H9 (cell line): ENCODE data around the gene MGAT5. TPM values are rescaled to one million over a fixed set of nuclear protein-coding genes. Genes with fewer than 3 reads are reported as not detected.

Experiments used
- DNase-seq: peaks from one replicate; pipeline ENCODE4 v3.0.0-alpha.2; 2017
- H2AFZ ChIP-seq: one replicate; pipeline ENCODE4 v1.6.1; 2013; ENCODE audit warnings: mild to moderate bottlenecking, low read length, control low read depth, moderate library complexity
- H2AK5ac ChIP-seq: 2 replicates; pipeline ENCODE4 v1.6.1; 2013; ENCODE audit warnings: low read length, control low read depth, mixed read lengths; ENCODE audit not compliant: insufficient read length
- H2BK120ac ChIP-seq: one replicate; pipeline ENCODE4 v1.6.1; 2013; ENCODE audit warnings: low read depth, mild to moderate bottlenecking, low read length, control low read depth, inconsistent platforms; ENCODE audit not compliant: poor library complexity, severe bottlenecking
- H2BK12ac ChIP-seq: 2 replicates; pipeline ENCODE4 v1.6.1; 2013; ENCODE audit warnings: low read length, control low read depth, mixed read lengths, low read depth; ENCODE audit not compliant: insufficient read length
- H2BK15ac ChIP-seq: 2 replicates; pipeline ENCODE4 v1.6.1; 2013; ENCODE audit warnings: low read depth, low read length, control low read depth
- H2BK20ac ChIP-seq: one replicate; pipeline ENCODE4 v1.6.1; 2013; ENCODE audit warnings: low read depth, mild to moderate bottlenecking, low read length, control low read depth, inconsistent platforms; ENCODE audit not compliant: poor library complexity, severe bottlenecking
- H2BK5ac ChIP-seq: 2 replicates; pipeline ENCODE4 v1.6.1; 2013; ENCODE audit warnings: low read length, control low read depth, mixed read lengths; ENCODE audit not compliant: insufficient read length
- H3K14ac ChIP-seq: 2 replicates; pipeline ENCODE4 v1.6.1; 2013; ENCODE audit warnings: low read length, control low read depth; ENCODE audit not compliant: insufficient read depth
- H3K18ac ChIP-seq: 2 replicates; pipeline ENCODE4 v1.6.1; 2013; ENCODE audit warnings: low read depth, mild to moderate bottlenecking, mixed read lengths, low read length, control low read depth; ENCODE audit not compliant: insufficient read length
- H3K23ac ChIP-seq: 2 replicates; pipeline ENCODE4 v1.6.1; 2013; ENCODE audit warnings: low read length, control low read depth, mixed read lengths, low read depth; ENCODE audit not compliant: insufficient read length
- H3K23me2 ChIP-seq: 2 replicates; pipeline ENCODE4 v1.6.1; 2013; ENCODE audit warnings: low read depth, mild to moderate bottlenecking, mixed read lengths, low read length, control low read depth; ENCODE audit not compliant: insufficient read length, poor library complexity, severe bottlenecking
- H3K27ac ChIP-seq: 2 replicates; pipeline ENCODE4 v1.5.1; 2013; ENCODE audit warnings: low read length, control low read depth, mixed read lengths, low read depth; ENCODE audit not compliant: insufficient read length
- H3K27me3 ChIP-seq: 2 replicates; pipeline ENCODE4 v1.6.1; 2013; ENCODE audit warnings: low read length, control low read depth, inconsistent platforms; ENCODE audit not compliant: insufficient read depth
- H3K4ac ChIP-seq: 2 replicates; pipeline ENCODE4 v1.6.1; 2013; ENCODE audit warnings: low read depth, mild to moderate bottlenecking, control low read depth, inconsistent platforms, low read length, moderate library complexity
- H3K4me1 ChIP-seq: 2 replicates; pipeline ENCODE4 v1.6.1; 2013; ENCODE audit warnings: low read length, control low read depth, inconsistent platforms; ENCODE audit not compliant: insufficient read depth
- H3K4me2 ChIP-seq: 2 replicates; pipeline ENCODE4 v1.6.1; 2013; ENCODE audit warnings: low read length, control low read depth, mixed read lengths; ENCODE audit not compliant: insufficient read length, insufficient read depth
- H3K56ac ChIP-seq: 2 replicates; pipeline ENCODE4 v1.6.1; 2013; ENCODE audit warnings: low read depth, mild to moderate bottlenecking, mixed read lengths, low read length, control low read depth; ENCODE audit not compliant: insufficient read length
- H3K79me1 ChIP-seq: 2 replicates; pipeline ENCODE4 v1.6.1; 2013; ENCODE audit warnings: low read depth, mild to moderate bottlenecking, moderate library complexity, low read length, control low read depth, inconsistent platforms; ENCODE audit not compliant: insufficient read depth, poor library complexity, severe bottlenecking
- H3K79me2 ChIP-seq: 2 replicates; pipeline ENCODE4 v1.6.1; 2013; ENCODE audit warnings: low read length, control low read depth, inconsistent platforms; ENCODE audit not compliant: insufficient read depth
- H3K9ac ChIP-seq: 2 replicates; pipeline ENCODE4 v1.6.1; 2013; ENCODE audit warnings: low read length, control low read depth, mixed read lengths; ENCODE audit not compliant: insufficient read length; ENCODE audit errors: extremely low read depth
- H3K9me3 ChIP-seq: one replicate; pipeline ENCODE4 v1.6.1; 2013; ENCODE audit warnings: low read depth, low read length, inconsistent platforms; ENCODE audit not compliant: control insufficient read depth
- H3T11ph ChIP-seq: one replicate; pipeline ENCODE4 v1.6.1; 2013; ENCODE audit warnings: mild to moderate bottlenecking, low read length, control low read depth, inconsistent platforms
- H4K20me1 ChIP-seq: one replicate; pipeline ENCODE4 v1.6.1; 2013; ENCODE audit not compliant: control insufficient read depth, insufficient read length, insufficient read depth
- H4K5ac ChIP-seq: 2 replicates; pipeline ENCODE4 v1.6.1; 2013; ENCODE audit warnings: low read depth, mild to moderate bottlenecking, mixed read lengths, low read length, control low read depth; ENCODE audit not compliant: insufficient read length
- H4K8ac ChIP-seq: replicated peaks from 2 replicates; pipeline ENCODE4 v1.6.1; 2013; ENCODE audit warnings: low read length, control low read depth, mixed read lengths, low read depth; ENCODE audit not compliant: insufficient read length
- H4K91ac ChIP-seq: 2 replicates; pipeline ENCODE4 v1.6.1; 2013; ENCODE audit warnings: low read depth, mild to moderate bottlenecking, moderate library complexity, mixed read lengths, low read length, control low read depth; ENCODE audit not compliant: insufficient read length
- H3K27ac Mint-ChIP-seq, 3 experiments: 2 replicates in 2 of 3; 3 replicates in 1 of 3; pipeline ENCODE4 v1.8.0; 2020 to 2021; ENCODE audit warnings: mixed read lengths in 3 of 3, mild to moderate bottlenecking in 1 of 3, moderate library complexity in 1 of 3
- H3K27me3 Mint-ChIP-seq: 2 replicates; pipeline ENCODE4 v1.8.0; 2021; ENCODE audit warnings: low read depth, mild to moderate bottlenecking, moderate library complexity, mixed read lengths
- H3K36me3 Mint-ChIP-seq, 3 experiments: 2 replicates in 2 of 3; 3 replicates in 1 of 3; pipeline ENCODE4 v1.8.0; 2020 to 2021; ENCODE audit warnings: low read depth in 3 of 3, mixed read lengths in 3 of 3; ENCODE audit not compliant: insufficient read depth in 1 of 3
- H3K4me1 Mint-ChIP-seq, 2 experiments: 2 replicates each; pipeline ENCODE4 v1.8.0; 2020; ENCODE audit warnings: mixed read lengths in 2 of 2
- H3K4me3 Mint-ChIP-seq, 2 experiments: 2 replicates in 1 of 2; 3 replicates in 1 of 2; pipeline ENCODE4 v1.8.0; 2020 to 2021; ENCODE audit warnings: mild to moderate bottlenecking in 2 of 2, mixed read lengths in 2 of 2, moderate library complexity in 1 of 2
- H3K9me3 Mint-ChIP-seq, 2 experiments: 2 replicates in 1 of 2; 3 replicates in 1 of 2; pipeline ENCODE4 v1.8.0; 2020; ENCODE audit warnings: mild to moderate bottlenecking in 2 of 2, mixed read lengths in 2 of 2, moderate library complexity in 1 of 2
- WGBS: extraction: QIAGEN DNeasy Blood & Tissue Kit; methylation state at CpG from one replicate; pipeline ENCODE4 v1.1.7; 2013; ENCODE audit warnings: missing lambda C conversion rate, low lambda C conversion rate, mixed read lengths; ENCODE audit not compliant: insufficient read length; ENCODE audit errors: extremely low coverage; 5-methylcytosine and 5-hydroxymethylcytosine counted together
- total RNA-seq: library from RNA; stranded (reverse); gene quantifications from 2 replicates; pipeline ENCODE4 v1.2.1, GENCODE V29; 2021
- TF ChIP-seq, protein P1 (sequence below): fragments of 200-600 bp; sonication (generic); conservative IDR thresholded peaks from 3 replicates; pipeline ENCODE4 v1.8.0; 2021; ENCODE audit warnings: antibody characterized with exemption, mild to moderate bottlenecking

The MGAT5 gene
- total RNA-seq, 1 experiment from 2014 or later, result 25.7 TPM

- H4K91ac ChIP-seq, result no peak overlapping the region
- Mint-ChIP-seq H3K27me3 (peaks cover 51% of the 10 kb centered on the region), H3K36me3 (peaks cover 8 to 29% (median 18%) of the 10 kb centered on the region in 3 experiments; a peak in 6 of 7 replicates), H3K4me3 (no peak overlapping the region), H3K27ac (no peak overlapping the region), H3K4me1 (peaks cover 7 to 13% of the 10 kb centered on the region in 2 experiments), H3K9me3 (no peaks in the 10 kb centered on the region)
- H4K20me1 ChIP-seq, result no peaks in the 10 kb centered on the region
- no peaks in the 10 kb centered on the region for H3K79me2 ChIP-seq
- H3K4ac ChIP-seq, result no peak overlapping the region
- H2AFZ ChIP-seq, result no peak overlapping the region
- H2BK15ac ChIP-seq, result no peak overlapping the region
- H3K9ac ChIP-seq, result no peak overlapping the region
- no peak overlapping the region for H3K18ac ChIP-seq
- no peak overlapping the region for H3K56ac ChIP-seq
- H3K4me1 ChIP-seq, result 0 out of 2 replicates have a peak, but pooled peaks cover 2% of the 10 kb centered on the region
- no peak overlapping the region for H2BK12ac ChIP-seq
- no peak overlapping the region for H3K14ac ChIP-seq
- H3K79me1 ChIP-seq, result no peaks in the 10 kb centered on the region
- no peaks in the 10 kb centered on the region for H3K9me3 ChIP-seq
- H2BK120ac ChIP-seq, result no peak overlapping the region
- H4K8ac ChIP-seq, result no peak overlapping the region
- H2BK20ac ChIP-seq, result no peak overlapping the region
- peaks cover 8% of the 10 kb centered on the region for H3K27me3 ChIP-seq
- no peak for DNase-seq
- TF ChIP-seq, protein P1, sequence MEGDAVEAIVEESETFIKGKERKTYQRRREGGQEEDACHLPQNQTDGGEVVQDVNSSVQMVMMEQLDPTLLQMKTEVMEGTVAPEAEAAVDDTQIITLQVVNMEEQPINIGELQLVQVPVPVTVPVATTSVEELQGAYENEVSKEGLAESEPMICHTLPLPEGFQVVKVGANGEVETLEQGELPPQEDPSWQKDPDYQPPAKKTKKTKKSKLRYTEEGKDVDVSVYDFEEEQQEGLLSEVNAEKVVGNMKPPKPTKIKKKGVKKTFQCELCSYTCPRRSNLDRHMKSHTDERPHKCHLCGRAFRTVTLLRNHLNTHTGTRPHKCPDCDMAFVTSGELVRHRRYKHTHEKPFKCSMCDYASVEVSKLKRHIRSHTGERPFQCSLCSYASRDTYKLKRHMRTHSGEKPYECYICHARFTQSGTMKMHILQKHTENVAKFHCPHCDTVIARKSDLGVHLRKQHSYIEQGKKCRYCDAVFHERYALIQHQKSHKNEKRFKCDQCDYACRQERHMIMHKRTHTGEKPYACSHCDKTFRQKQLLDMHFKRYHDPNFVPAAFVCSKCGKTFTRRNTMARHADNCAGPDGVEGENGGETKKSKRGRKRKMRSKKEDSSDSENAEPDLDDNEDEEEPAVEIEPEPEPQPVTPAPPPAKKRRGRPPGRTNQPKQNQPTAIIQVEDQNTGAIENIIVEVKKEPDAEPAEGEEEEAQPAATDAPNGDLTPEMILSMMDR, result no peak
- H3K23ac ChIP-seq, result no peak overlapping the region
- H4K5ac ChIP-seq, result no peak overlapping the region
- H3K27ac ChIP-seq, result no peak overlapping the region
- H2BK5ac ChIP-seq, result no peak overlapping the region
- no peak overlapping the region for H3T11ph ChIP-seq
- WGBS, result no CpG with 5 or more reads among the region's 7 CpGs
- no peaks in the 10 kb centered on the region for H3K23me2 ChIP-seq
- H2AK5ac ChIP-seq, result no peak overlapping the region
- H3K4me2 ChIP-seq, result no peak overlapping the region
These were observed 182.8 kb downstream of the MGAT5 start for GRCh38 chr2:134436706-134437105.
